Measurements from ENCODE around the gene MAD1L1. TPM values are rescaled to one million over a fixed set of nuclear protein-coding genes. Genes with fewer than 3 reads are reported as not detected.

Gene MAD1L1
- polyA plus RNA-seq, 1 experiment = 32.0 TPM

- ChIA-PET CTCF (interaction anchor here (1.0 kb wide), 1 partner anchor 88 kb away, joined by 3 read pairs; no protein-coding TSS in a partner anchor), POLR2A (interaction anchor here (0.6 kb wide), 1 partner anchor 21 kb away, joined by 5 read pairs; no protein-coding TSS in a partner anchor)
- H3K36me3 ChIP-seq (ENCODE audit: control insufficient read depth, insufficient read depth, low read length) = no peaks in the 10 kb centered on the region
- DNase-seq (ENCODE audit: low read depth) = no peak
- TF ChIP-seq CTCF (IDR thresholded peaks at IDR 0.05; ENCODE audit: insufficient read depth, low read depth, low read length) = no peak
- peaks cover 6% of the 10 kb centered on the region for H3K27me3 ChIP-seq (ENCODE audit: control insufficient read depth, insufficient read depth, low read length)
- no peak overlapping the region for H3K4me3 ChIP-seq (ENCODE audit: low read depth, low read length)
These were observed 434.6 kb downstream of the MAD1L1 start for GRCh38 chr7:1798191-1798590.

GRCh38 chr7:1794888-1795542 is 437.7 kb downstream of the MAD1L1 start:
- Histone ChIP-seq H3K27me3 (ENCODE audit: control insufficient read depth, insufficient read depth, low read length) (peaks cover 7% of the 10 kb centered on the region), H3K4me3 (ENCODE audit: low read depth, low read length) (no peak overlapping the region), H3K36me3 (ENCODE audit: control insufficient read depth, insufficient read depth, low read length) (no peaks in the 10 kb centered on the region)
- no peak for DNase-seq (ENCODE audit: low read depth)
- ChIA-PET POLR2A (no interaction called here), CTCF (interaction anchor here (1.7 kb wide), 1 partner anchor 414 kb away, joined by 4 read pairs; no protein-coding TSS in a partner anchor)
- 0 out of 2 replicates have a peak, but pooled peaks have one; percentile 25 for TF ChIP-seq CTCF (IDR thresholded peaks at IDR 0.05; ENCODE audit: insufficient read depth, low read depth, low read length)

GRCh38 chr7:1787681-1788235 is 445.0 kb downstream of the MAD1L1 start:
- TF ChIP-seq CTCF (IDR thresholded peaks at IDR 0.05; ENCODE audit: insufficient read depth, low read depth, low read length) = no peak
- ChIA-PET CTCF (interaction anchor here (0.7 kb wide), 1 partner anchor 28 kb away, joined by 4 read pairs; no protein-coding TSS in a partner anchor), POLR2A (no interaction called here)
- no peaks in the 10 kb centered on the region for H3K27me3 ChIP-seq (ENCODE audit: control insufficient read depth, insufficient read depth, low read length)
- H3K36me3 ChIP-seq (ENCODE audit: control insufficient read depth, insufficient read depth, low read length) = no peaks in the 10 kb centered on the region
- no peak for DNase-seq (ENCODE audit: low read depth)
- H3K4me3 ChIP-seq (ENCODE audit: low read depth, low read length) = no peak overlapping the region

- no peak overlapping the region for H3K4me3 ChIP-seq (ENCODE audit: low read depth, low read length)
- CTCF ChIA-PET = no interaction called here
- no peak for TF ChIP-seq CTCF (IDR thresholded peaks at IDR 0.05; ENCODE audit: insufficient read depth, low read depth, low read length)
- POLR2A ChIA-PET = no interaction called here
- H3K27me3 ChIP-seq (ENCODE audit: control insufficient read depth, insufficient read depth, low read length) = no peaks in the 10 kb centered on the region
- DNase-seq (ENCODE audit: low read depth) = no peak
- H3K36me3 ChIP-seq (ENCODE audit: control insufficient read depth, insufficient read depth, low read length) = no peaks in the 10 kb centered on the region
These were observed 445.5 kb downstream of the MAD1L1 start for GRCh38 chr7:1787241-1787640.

- CTCF ChIA-PET = interaction anchor here (1.4 kb wide), 1 partner anchor 26 kb away, joined by 3 read pairs; no protein-coding TSS in a partner anchor
These were observed 446.9 kb downstream of the MAD1L1 start for GRCh38 chr7:1785839-1786238.

More at GRCh38 chr7:1785839-1786238, 446.9 kb downstream of the MAD1L1 start:
- TF ChIP-seq CTCF (IDR thresholded peaks at IDR 0.05; ENCODE audit: insufficient read depth, low read depth, low read length) = no peak
- H3K4me3 ChIP-seq (ENCODE audit: low read depth, low read length) = no peak overlapping the region
- no peaks in the 10 kb centered on the region for H3K36me3 ChIP-seq (ENCODE audit: control insufficient read depth, insufficient read depth, low read length)
- POLR2A ChIA-PET = no interaction called here
- no peak for DNase-seq (ENCODE audit: low read depth)
- no peaks in the 10 kb centered on the region for H3K27me3 ChIP-seq (ENCODE audit: control insufficient read depth, insufficient read depth, low read length)
